Brain microvascular endothelial cell (primary cell): Measurements from ENCODE around the gene POU2AF1.

Experiments used
- DNase-seq: peaks from one replicate; pipeline ENCODE4 v3.0.0-alpha.2; 2020
- H3K27ac ChIP-seq: fragments of 250-450 bp; sonication (Bioruptor Pico); 2 replicates; pipeline ENCODE4 v1.5.1; 2020; ENCODE audit warnings: mild to moderate bottlenecking, moderate library complexity
- H3K27me3 ChIP-seq: fragments of 250-450 bp; sonication (Bioruptor Pico); replicated peaks from 2 replicates; pipeline ENCODE4 v1.5.1; 2020; ENCODE audit warnings: mild to moderate bottlenecking
- H3K36me3 ChIP-seq: fragments of 250-450 bp; sonication (Bioruptor Pico); replicated peaks from 2 replicates; pipeline ENCODE4 v1.5.1; 2020; ENCODE audit warnings: mild to moderate bottlenecking
- H3K4me3 ChIP-seq: 2 replicates; pipeline ENCODE4 v1.5.1; 2011; ENCODE audit warnings: low read depth, mild to moderate bottlenecking, control low read depth, low read length, moderate library complexity
- in situ Hi-C: cut with HindIII; loops from 2 replicates; pipeline ENCODE4 v1.10.0; 2017; ENCODE audit warnings: low sequenced_read_pairs, low pct_ligation_motif_present
- TF ChIP-seq, protein P1 (sequence below): IDR thresholded peaks from 2 replicates; pipeline ENCODE4 v1.5.1; 2011; ENCODE audit warnings: low read depth, mild to moderate bottlenecking, moderate library complexity, low read length, control low read depth, inconsistent platforms; ENCODE audit errors: missing control alignments

POU2AF1 gene

DNA sequence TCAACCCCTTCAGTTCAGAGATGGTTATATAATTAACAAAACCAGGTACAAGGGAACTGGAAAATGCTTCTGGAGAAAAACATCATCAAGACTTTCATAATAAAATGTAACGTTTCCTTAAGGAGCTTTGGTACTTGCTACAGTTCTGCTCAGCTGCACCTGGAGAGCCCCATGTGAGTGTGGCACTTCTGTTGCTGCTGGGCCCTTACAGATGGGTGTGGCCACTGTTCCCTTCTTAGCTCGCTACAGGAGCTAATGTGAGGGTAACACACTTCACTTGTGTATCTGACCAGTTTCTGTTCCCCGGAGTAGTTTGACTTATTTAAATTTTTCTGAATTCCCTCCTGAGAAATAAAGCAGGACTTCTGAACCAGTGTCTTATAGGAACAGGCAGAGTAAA lies 76.8 kb downstream of the POU2AF1 start:
- H3K27me3 ChIP-seq: peaks cover 14% of the 10 kb centered on the region
- in situ Hi-C loops: no loop called here
- H3K4me3 ChIP-seq: no peak overlapping the region
- H3K36me3 ChIP-seq: no peaks in the 10 kb centered on the region
- TF ChIP-seq, protein P1, sequence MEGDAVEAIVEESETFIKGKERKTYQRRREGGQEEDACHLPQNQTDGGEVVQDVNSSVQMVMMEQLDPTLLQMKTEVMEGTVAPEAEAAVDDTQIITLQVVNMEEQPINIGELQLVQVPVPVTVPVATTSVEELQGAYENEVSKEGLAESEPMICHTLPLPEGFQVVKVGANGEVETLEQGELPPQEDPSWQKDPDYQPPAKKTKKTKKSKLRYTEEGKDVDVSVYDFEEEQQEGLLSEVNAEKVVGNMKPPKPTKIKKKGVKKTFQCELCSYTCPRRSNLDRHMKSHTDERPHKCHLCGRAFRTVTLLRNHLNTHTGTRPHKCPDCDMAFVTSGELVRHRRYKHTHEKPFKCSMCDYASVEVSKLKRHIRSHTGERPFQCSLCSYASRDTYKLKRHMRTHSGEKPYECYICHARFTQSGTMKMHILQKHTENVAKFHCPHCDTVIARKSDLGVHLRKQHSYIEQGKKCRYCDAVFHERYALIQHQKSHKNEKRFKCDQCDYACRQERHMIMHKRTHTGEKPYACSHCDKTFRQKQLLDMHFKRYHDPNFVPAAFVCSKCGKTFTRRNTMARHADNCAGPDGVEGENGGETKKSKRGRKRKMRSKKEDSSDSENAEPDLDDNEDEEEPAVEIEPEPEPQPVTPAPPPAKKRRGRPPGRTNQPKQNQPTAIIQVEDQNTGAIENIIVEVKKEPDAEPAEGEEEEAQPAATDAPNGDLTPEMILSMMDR: no peak
- H3K27ac ChIP-seq: no peak overlapping the region
- no peak for DNase-seq
